Measurements from ENCODE around the gene ERBB3.
"Not testable (repeated sequence)": the region's sequence is repeated elsewhere in the genome, so short reads cannot be mapped to it uniquely, and the experiment has no call there.

The ERBB3 gene

GRCh38 chr12:56116267-56117081 is 36.5 kb downstream of the ERBB3 start, which contains the start of gene RPL41:
RPL41 (plus strand) TSS chr12:56116633.
- H3K36me3 ChIP-seq (replicated peaks; ENCODE audit: insufficient read depth, low read length): peaks cover 9% of the 10 kb centered on the region; the same call in 1 of the 2 replicates

GRCh38 chr12:56117082-56117706 is 37.2 kb downstream of the ERBB3 start:
- Histone ChIP-seq H3K4me2 (ENCODE audit: low read depth, low read length) (peak overlapping the region; percentile 74), H3K27ac (ENCODE audit: low read length) (peak overlapping the region; percentile 89), H3F3A (ENCODE audit: insufficient read depth, low read length) (peaks cover 60% of the 10 kb centered on the region), H3K4me3 (ENCODE audit: low read length) (peak overlapping the region; percentile 77), H3K4me1 (ENCODE audit: low read length) (peaks cover 12% of the 10 kb centered on the region), H3K79me2 (ENCODE audit: low read length) (peaks cover 32% of the 10 kb centered on the region), H3K9ac (ENCODE audit: low read length) (peak overlapping the region; percentile 90)
- not testable (repeated sequence) for H3K27me3 ChIP-seq (replicated peaks; ENCODE audit: insufficient read depth, low read length); H3K36me3 ChIP-seq (replicated peaks; ENCODE audit: insufficient read depth, low read length); DNase-seq; H4K20me1 ChIP-seq (ENCODE audit: insufficient read depth, low read length); H3K9me3 ChIP-seq (replicated peaks; ENCODE audit: insufficient read depth, low read length); H3K9me2 ChIP-seq (replicated peaks; ENCODE audit: insufficient read depth, low read length); H2AFZ ChIP-seq (ENCODE audit: low read length)

More at GRCh38 chr12:56116267-56117081, 36.5 kb downstream of the ERBB3 start, which contains the start of gene RPL41:
- DNase-seq: peak; percentile 93
- H3K27ac ChIP-seq (ENCODE audit: low read length): peak within 1 kb of the TSS; percentile 89
- peak within 1 kb of the TSS; percentile 79 for H2AFZ ChIP-seq (ENCODE audit: low read length)
- H3K9me3 ChIP-seq (replicated peaks; ENCODE audit: insufficient read depth, low read length): no peaks in the 10 kb centered on the region
- H3K4me2 ChIP-seq (ENCODE audit: low read depth, low read length): peak within 1 kb of the TSS; percentile 74
- H3K9me2 ChIP-seq (replicated peaks; ENCODE audit: insufficient read depth, low read length): no peaks in the 10 kb centered on the region
- H3K27me3 ChIP-seq (replicated peaks; ENCODE audit: insufficient read depth, low read length): no peaks in the 10 kb centered on the region
- H3K79me2 ChIP-seq (ENCODE audit: low read length): peaks cover 32% of the 10 kb centered on the region
- no peaks in the 10 kb centered on the region for H4K20me1 ChIP-seq (ENCODE audit: insufficient read depth, low read length)
- H3K4me3 ChIP-seq (ENCODE audit: low read length): peak within 1 kb of the TSS; percentile 77
- H3K9ac ChIP-seq (ENCODE audit: low read length): peak within 1 kb of the TSS; percentile 90
- TF ChIP-seq EZH2phosphoT487 (IDR thresholded peaks at IDR 0.05; ENCODE audit: low read length) (no peak), CTCF (IDR thresholded peaks at IDR 0.05; ENCODE audit: low read length) (no peak), EZH2 (optimal IDR thresholded peaks at IDR 0.05; ENCODE audit: low read depth, low read length) (no peak)
- peaks cover 66% of the 10 kb centered on the region for H3F3A ChIP-seq (ENCODE audit: insufficient read depth, low read length)
- H3K4me1 ChIP-seq (ENCODE audit: low read length): peaks cover 12% of the 10 kb centered on the region

- Histone ChIP-seq H3K9ac (ENCODE audit: low read length) (peak within 1 kb of the TSS; percentile 90), H3K4me2 (ENCODE audit: low read depth, low read length) (peak within 1 kb of the TSS; percentile 94), H3K27ac (ENCODE audit: low read length) (peak within 1 kb of the TSS; percentile 89), H3K9me2 (replicated peaks; ENCODE audit: insufficient read depth, low read length) (no peaks in the 10 kb centered on the region), H3K27me3 (replicated peaks; ENCODE audit: insufficient read depth, low read length) (no peaks in the 10 kb centered on the region), H3F3A (ENCODE audit: insufficient read depth, low read length) (peaks cover 52% of the 10 kb centered on the region), H3K4me3 (ENCODE audit: low read length) (peak within 1 kb of the TSS; percentile 94), H3K36me3 (replicated peaks; ENCODE audit: insufficient read depth, low read length) (no peaks in the 10 kb centered on the region), H2AFZ (ENCODE audit: low read length) (peak within 1 kb of the TSS; percentile 70), H4K20me1 (ENCODE audit: insufficient read depth, low read length) (no peaks in the 10 kb centered on the region), H3K79me2 (ENCODE audit: low read length) (peaks cover 32% of the 10 kb centered on the region), H3K9me3 (replicated peaks; ENCODE audit: insufficient read depth, low read length) (no peaks in the 10 kb centered on the region), H3K4me1 (ENCODE audit: low read length) (peaks cover 12% of the 10 kb centered on the region)
- TF ChIP-seq EZH2phosphoT487 (IDR thresholded peaks at IDR 0.05; ENCODE audit: low read length): no peak
- peak; percentile 42 for TF ChIP-seq CTCF (IDR thresholded peaks at IDR 0.05; ENCODE audit: low read length)
- no peak for TF ChIP-seq EZH2 (optimal IDR thresholded peaks at IDR 0.05; ENCODE audit: low read depth, low read length)
- peak; percentile 100 for DNase-seq
These were observed 38.1 kb downstream of the ERBB3 start, which contains the start of gene ZC3H10 for GRCh38 chr12:56117778-56118687. ZC3H10 (plus strand) TSS chr12:56118266; CDS start chr12:56120563, 2,297 bp downstream.

Data from MM.1S (cell line).